ENCODE measurements around the gene FGF1.

- TF ChIP-seq POLR2A (IDR thresholded peaks at IDR 0.05; ENCODE audit: extremely low read depth, insufficient read length) (no peak), CTCF (IDR thresholded peaks at IDR 0.05; ENCODE audit: low read depth, low read length) (no peak)
Observed at GRCh38 chr5:142690667-142691066, 4.8 kb upstream of the FGF1 start.
